ENCODE measurements around the gene DLGAP1. TPM values are rescaled to one million over a fixed set of nuclear protein-coding genes. Genes with fewer than 3 reads are reported as not detected.
"Not testable (repeated sequence)": the region's sequence is repeated elsewhere in the genome, so short reads cannot be mapped to it uniquely, and the experiment has no call there.

The DLGAP1 gene
- total and polyA plus RNA-seq, 5 donors = 0.11 to 0.31 (median 0.20) TPM; not detected in 1

DNA sequence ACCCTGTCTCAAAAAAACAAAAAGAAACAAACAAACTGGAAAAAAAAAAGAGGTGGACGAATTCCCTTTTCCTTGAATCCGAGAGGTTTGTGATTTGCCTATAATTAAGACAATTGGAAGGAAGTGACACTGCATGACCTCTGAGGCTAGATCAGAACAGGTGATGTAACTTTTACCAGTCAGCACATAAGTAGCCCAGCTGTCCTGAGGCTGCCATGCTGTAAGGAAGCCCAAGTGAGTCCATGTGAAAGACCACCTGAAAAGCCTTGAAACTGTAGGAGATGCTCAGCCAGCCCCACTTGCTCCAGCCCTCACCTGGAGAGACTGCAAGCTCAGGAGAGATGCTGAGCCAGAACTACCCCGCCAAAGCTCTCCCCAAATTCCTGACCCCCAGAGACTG lies 838.4 kb downstream of the DLGAP1 start:
- intact Hi-C loops (cut with DNase I) = no loop called here
- no peak for DNase-seq
- Histone ChIP-seq H3K9me3 (ENCODE audit: control insufficient read depth, low read length) (no peaks in the 10 kb centered on the region), H3K4me1 (ENCODE audit: control insufficient read depth, insufficient read depth, low read length) (no peaks in the 10 kb centered on the region), H3K27ac (ENCODE audit: low read length) (no peak overlapping the region), H3K27me3 (ENCODE audit: control insufficient read depth, insufficient read depth) (no peaks in the 10 kb centered on the region), H3K4me3 (ENCODE audit: low read length) (no peak overlapping the region)
- ATAC-seq = no peak
- WGBS = 89% methylated on average over 3 of the region's 3 CpGs

DNA sequence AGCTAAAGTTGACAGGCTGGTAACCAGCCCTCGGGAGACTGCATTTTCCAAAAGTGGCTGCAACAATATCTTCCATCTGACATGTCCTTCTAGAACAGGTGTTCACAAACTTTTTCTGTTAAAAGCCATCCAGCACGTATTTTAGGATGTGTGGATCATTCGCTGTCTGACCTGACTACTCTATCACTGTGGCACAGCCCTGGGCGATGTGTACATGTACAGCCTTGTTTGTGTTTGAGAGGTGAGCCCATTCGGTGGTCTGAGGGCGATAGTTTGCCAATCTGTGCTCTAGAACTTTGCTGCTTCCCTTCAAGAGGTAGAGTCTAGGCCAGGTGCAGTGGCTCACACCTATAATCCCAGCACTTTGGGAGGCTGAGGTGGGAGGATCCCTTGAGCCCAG lies 839.0 kb downstream of the DLGAP1 start:
- H3K27ac ChIP-seq (ENCODE audit: low read length) = no peak overlapping the region
- WGBS = 94% methylated on average over 6 of the region's 6 CpGs
- intact Hi-C loops (cut with DNase I) = no loop called here
- ATAC-seq (no peak), DNase-seq (no peak)
- no peaks in the 10 kb centered on the region for H3K4me1 ChIP-seq (ENCODE audit: control insufficient read depth, insufficient read depth, low read length)
- H3K4me3 ChIP-seq (ENCODE audit: low read length) = no peak overlapping the region
- H3K27me3 ChIP-seq (ENCODE audit: control insufficient read depth, insufficient read depth) = no peaks in the 10 kb centered on the region
- no peaks in the 10 kb centered on the region for H3K9me3 ChIP-seq (ENCODE audit: control insufficient read depth, low read length)

- no peaks in the 10 kb centered on the region for H3K9me3 ChIP-seq (ENCODE audit: control insufficient read depth, low read length)
- no peaks in the 10 kb centered on the region for H3K4me1 ChIP-seq (ENCODE audit: control insufficient read depth, insufficient read depth, low read length)
- H3K27ac ChIP-seq (ENCODE audit: low read length) = no peak overlapping the region
- no peak overlapping the region for H3K4me3 ChIP-seq (ENCODE audit: low read length)
- 51% methylated on average over 4 of the region's 4 CpGs for WGBS
- intact Hi-C loops (cut with DNase I) = no loop called here
- no peak for ATAC-seq
- DNase-seq = no peak
- H3K27me3 ChIP-seq (ENCODE audit: control insufficient read depth, insufficient read depth) = no peaks in the 10 kb centered on the region
Measured at GRCh38 chr18:3615374-3615985, 839.6 kb downstream of the DLGAP1 start.

DNA sequence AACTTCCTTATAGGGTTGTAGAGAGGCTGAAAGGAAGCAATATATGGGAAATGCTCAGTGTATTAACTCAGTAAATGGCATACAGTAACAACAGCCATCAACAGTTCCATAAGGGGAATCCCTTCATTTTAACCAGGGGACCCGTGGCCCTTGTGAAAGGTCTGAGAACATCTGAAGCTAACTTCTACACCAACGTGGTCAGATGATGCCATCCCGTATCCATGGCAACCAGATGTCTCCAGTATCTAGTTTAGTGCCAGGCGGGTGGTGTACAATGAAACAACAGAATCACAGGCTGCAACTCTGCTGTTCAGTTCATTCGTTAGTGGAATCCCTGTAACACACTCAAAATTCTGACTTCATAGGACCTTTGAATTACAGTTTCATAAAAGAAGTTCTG lies 842.8 kb downstream of the DLGAP1 start:
- H3K4me1 ChIP-seq (ENCODE audit: control insufficient read depth, insufficient read depth, low read length) = no peaks in the 10 kb centered on the region
- no peak overlapping the region for H3K4me3 ChIP-seq (ENCODE audit: low read length)
- WGBS = 78% methylated on average over 5 of the region's 5 CpGs
- intact Hi-C loops (cut with DNase I) = no loop called here
- ATAC-seq (no peak), DNase-seq (no peak)
- no peaks in the 10 kb centered on the region for H3K9me3 ChIP-seq (ENCODE audit: control insufficient read depth, low read length)
- H3K27me3 ChIP-seq (ENCODE audit: control insufficient read depth, insufficient read depth) = no peaks in the 10 kb centered on the region
- no peak overlapping the region for H3K27ac ChIP-seq (ENCODE audit: low read length)

DNA sequence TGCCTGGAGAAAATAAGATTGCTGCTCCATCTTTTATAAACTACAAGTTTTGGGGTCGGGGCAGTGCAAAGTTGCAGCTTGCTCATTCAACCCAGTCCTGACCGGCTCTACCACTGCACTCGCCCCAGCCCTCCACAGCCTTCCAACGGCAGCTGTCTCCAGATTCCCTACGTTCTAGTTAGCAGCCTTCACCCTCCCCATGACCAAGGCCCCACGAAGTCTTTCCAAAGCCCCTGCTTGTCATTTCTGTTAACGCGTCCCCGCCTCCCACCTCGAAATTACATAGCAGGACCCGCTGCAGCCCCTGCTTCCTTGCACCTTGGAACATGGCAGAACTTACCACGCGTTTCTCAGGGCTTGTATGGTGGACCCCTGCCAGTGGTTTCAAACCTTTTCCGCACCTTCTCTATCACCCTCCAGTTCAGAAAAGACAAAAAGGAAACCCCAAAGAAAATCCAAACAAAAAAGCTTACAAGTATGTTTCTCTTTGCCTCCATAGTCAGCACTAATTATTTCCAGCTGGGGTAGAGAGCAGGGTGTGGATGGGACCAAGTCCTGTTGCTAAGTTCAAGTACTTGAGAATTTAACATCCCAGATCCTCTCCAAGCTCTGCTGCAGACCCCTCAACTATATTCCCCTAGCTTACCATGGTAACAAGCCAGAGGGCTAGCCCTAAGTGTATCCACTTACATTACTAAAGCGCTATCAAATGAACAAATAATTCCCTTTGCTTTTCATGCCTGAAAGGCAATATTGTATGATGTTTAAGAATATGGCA lies 843.6 kb downstream of the DLGAP1 start:
- Histone ChIP-seq H3K27me3 (ENCODE audit: control insufficient read depth, insufficient read depth) (no peaks in the 10 kb centered on the region), H3K9me3 (ENCODE audit: control insufficient read depth, low read length) (no peaks in the 10 kb centered on the region), H3K4me1 (ENCODE audit: control insufficient read depth, insufficient read depth, low read length) (no peaks in the 10 kb centered on the region), H3K4me3 (ENCODE audit: low read length) (no peak overlapping the region), H3K27ac (ENCODE audit: low read length) (no peak overlapping the region)
- no peak for ATAC-seq
- no peak for DNase-seq
- intact Hi-C loops (cut with DNase I) = no loop called here
- 63% methylated on average over 15 of the region's 15 CpGs for WGBS

GRCh38 chr18:3610813-3611212 lies 844.3 kb downstream of the DLGAP1 start:
- H3K27me3 ChIP-seq (ENCODE audit: control insufficient read depth, insufficient read depth) = no peaks in the 10 kb centered on the region

DNA sequence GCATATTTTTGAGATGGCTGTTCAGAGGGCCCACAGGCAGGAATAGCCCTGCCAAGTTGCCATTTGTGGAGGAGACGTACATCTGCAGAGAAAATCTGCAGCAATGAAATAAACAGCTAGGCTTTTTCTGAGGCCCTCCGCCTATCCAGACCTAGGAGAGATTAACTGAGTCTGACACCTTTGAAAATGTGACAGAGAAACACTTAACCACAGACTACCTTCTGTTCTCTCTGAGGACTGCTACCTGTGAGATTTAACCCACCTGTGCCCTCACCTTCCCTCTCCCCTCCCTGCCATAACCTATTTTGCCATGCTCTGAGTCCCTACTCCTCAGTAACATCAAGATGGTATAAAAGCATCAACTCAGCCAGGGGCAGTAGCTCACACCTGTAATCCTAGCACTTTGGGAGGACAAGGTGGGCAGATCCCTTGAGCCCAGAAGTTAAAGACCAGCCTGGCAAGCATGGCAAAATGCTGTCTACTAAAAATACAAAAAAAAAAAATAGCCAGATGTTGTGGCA lies 844.9 kb downstream of the DLGAP1 start:
- no peaks in the 10 kb centered on the region for H3K27me3 ChIP-seq (ENCODE audit: control insufficient read depth, insufficient read depth)
- no peak overlapping the region for H3K27ac ChIP-seq (ENCODE audit: low read length)
- intact Hi-C loops (cut with DNase I) = no loop called here
- H3K9me3 ChIP-seq (ENCODE audit: control insufficient read depth, low read length) = no peaks in the 10 kb centered on the region
- no peaks in the 10 kb centered on the region for H3K4me1 ChIP-seq (ENCODE audit: control insufficient read depth, insufficient read depth, low read length)
- ATAC-seq (no peak), DNase-seq (no peak)
- H3K4me3 ChIP-seq (ENCODE audit: low read length) = no peak overlapping the region
- WGBS = 85% methylated on average over 2 of the region's 2 CpGs

More at GRCh38 chr18:3610813-3611212, 844.3 kb downstream of the DLGAP1 start:
- H3K4me1 ChIP-seq (ENCODE audit: control insufficient read depth, insufficient read depth, low read length) = no peaks in the 10 kb centered on the region
- no peak for ATAC-seq
- no peaks in the 10 kb centered on the region for H3K9me3 ChIP-seq (ENCODE audit: control insufficient read depth, low read length)
- no peak overlapping the region for H3K4me3 ChIP-seq (ENCODE audit: low read length)
- WGBS = 93% methylated on average over 6 of the region's 6 CpGs
- intact Hi-C loops (cut with DNase I) = no loop called here
- H3K27ac ChIP-seq (ENCODE audit: low read length) = no peak overlapping the region
- DNase-seq = no peak

DNA sequence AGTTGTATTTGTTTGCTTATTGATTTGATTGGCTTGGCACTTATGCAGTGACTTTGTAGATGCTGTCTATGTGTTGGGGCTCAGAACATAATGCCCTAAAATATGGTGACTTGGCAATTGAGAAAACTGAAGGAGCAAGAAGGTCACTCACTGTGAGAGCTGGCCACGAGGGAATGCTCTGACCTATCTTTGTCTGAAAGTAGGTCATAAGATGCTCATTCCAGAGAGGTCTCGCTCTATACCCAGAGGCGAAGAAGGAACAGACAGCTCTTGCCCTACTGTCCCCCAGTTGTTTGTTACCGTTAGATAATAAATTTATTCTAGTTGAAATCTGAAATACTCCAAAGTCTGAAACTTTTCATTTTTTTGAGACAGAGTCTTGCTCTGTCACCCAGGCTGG lies 846.6 kb downstream of the DLGAP1 start:
- intact Hi-C loops (cut with DNase I) = no loop called here
- H3K27ac ChIP-seq (ENCODE audit: low read length) = no peak overlapping the region

DNA sequence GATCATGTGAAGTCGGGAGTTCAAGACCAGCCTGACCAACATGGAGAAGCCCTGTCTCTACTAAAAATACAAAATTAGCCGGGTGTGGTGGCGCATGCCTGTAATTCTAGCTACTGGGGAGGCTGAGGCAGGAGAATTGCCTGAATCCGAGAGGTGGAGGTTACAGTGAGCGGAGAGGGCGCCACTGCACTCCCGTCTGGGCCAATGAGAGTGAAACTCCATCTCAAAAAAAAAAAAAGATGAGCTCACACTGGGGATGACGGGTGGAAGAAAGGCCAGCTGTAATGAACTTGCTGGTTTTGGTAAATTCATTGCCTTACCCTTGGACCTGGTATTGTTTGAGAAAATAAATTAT lies 847.0 kb downstream of the DLGAP1 start:
- intact Hi-C loops (cut with DNase I); H3K9me3 ChIP-seq (ENCODE audit: control insufficient read depth, low read length); H3K27me3 ChIP-seq (ENCODE audit: control insufficient read depth, insufficient read depth): not testable (repeated sequence)

More for the DNA sequence above, 846.6 kb downstream of the DLGAP1 start:
- Histone ChIP-seq H3K4me3 (ENCODE audit: low read length) (no peak overlapping the region), H3K27me3 (ENCODE audit: control insufficient read depth, insufficient read depth) (no peaks in the 10 kb centered on the region), H3K9me3 (ENCODE audit: control insufficient read depth, low read length) (no peaks in the 10 kb centered on the region), H3K4me1 (ENCODE audit: control insufficient read depth, insufficient read depth, low read length) (peaks cover 6% of the 10 kb centered on the region)
- WGBS = 81% methylated on average over 4 of the region's 4 CpGs
- ATAC-seq (no peak), DNase-seq (no peak)

GRCh38 chr18:3607309-3608098 lies 847.6 kb downstream of the DLGAP1 start:
- WGBS = 84% methylated on average over 8 of the region's 8 CpGs

More for the DNA sequence above, 847.0 kb downstream of the DLGAP1 start:
- H3K4me1 ChIP-seq (ENCODE audit: control insufficient read depth, insufficient read depth, low read length); H3K27ac ChIP-seq (ENCODE audit: low read length); ATAC-seq; H3K4me3 ChIP-seq (ENCODE audit: low read length); DNase-seq: not testable (repeated sequence)
- 85% methylated on average over 8 of the region's 8 CpGs for WGBS

DNA sequence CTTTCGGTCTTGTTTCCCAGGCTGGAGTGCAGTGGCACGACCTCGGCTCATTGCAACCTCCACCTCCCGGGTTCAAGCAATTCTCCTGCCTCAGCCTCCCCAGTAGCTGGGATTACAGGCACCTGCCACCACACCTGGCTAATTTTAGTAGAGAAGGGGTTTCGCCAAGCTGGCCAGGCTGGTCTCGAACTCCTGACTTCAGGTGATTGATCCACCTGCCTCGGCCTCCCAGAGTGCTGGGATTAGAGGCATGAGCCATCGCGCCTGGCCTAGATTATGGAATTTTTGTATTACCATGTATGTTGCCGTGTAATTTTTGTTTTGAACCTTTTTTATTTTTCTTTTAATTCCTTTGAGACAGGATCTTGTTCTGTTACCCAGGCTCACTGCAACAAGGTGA lies 848.2 kb downstream of the DLGAP1 start:
- H3K4me1 ChIP-seq (ENCODE audit: control insufficient read depth, insufficient read depth, low read length); H3K27ac ChIP-seq (ENCODE audit: low read length); DNase-seq; H3K4me3 ChIP-seq (ENCODE audit: low read length); intact Hi-C loops (cut with DNase I); H3K9me3 ChIP-seq (ENCODE audit: control insufficient read depth, low read length); ATAC-seq; H3K27me3 ChIP-seq (ENCODE audit: control insufficient read depth, insufficient read depth): not testable (repeated sequence)
- WGBS = 90% methylated on average over 10 of the region's 10 CpGs

More at GRCh38 chr18:3607309-3608098, 847.6 kb downstream of the DLGAP1 start:
- DNase-seq (no peak), ATAC-seq (no peak)
- intact Hi-C loops (cut with DNase I) = no loop called here
- Histone ChIP-seq H3K9me3 (ENCODE audit: control insufficient read depth, low read length) (no peaks in the 10 kb centered on the region), H3K4me1 (ENCODE audit: control insufficient read depth, insufficient read depth, low read length) (peaks cover 6% of the 10 kb centered on the region), H3K27me3 (ENCODE audit: control insufficient read depth, insufficient read depth) (no peaks in the 10 kb centered on the region), H3K4me3 (ENCODE audit: low read length) (no peak overlapping the region), H3K27ac (ENCODE audit: low read length) (no peak overlapping the region)
